ENCODE data around the gene MSLN.

Gene MSLN

GRCh38 chr16:782766-783403 lies 22.4 kb downstream of the MSLN start:
- Histone ChIP-seq H3K27me3 (ENCODE audit: low read depth, low read length) (peaks cover 17% of the 10 kb centered on the region), H3K9ac (ENCODE audit: low read length) (no peak overlapping the region), H3K4me3 (ENCODE audit: low read length) (no peak overlapping the region), H3K4me2 (ENCODE audit: low read length) (no peak overlapping the region), H3K4me1 (ENCODE audit: low read length) (peaks cover 6% of the 10 kb centered on the region), H4K20me1 (ENCODE audit: insufficient read depth, low read length) (no peaks in the 10 kb centered on the region), H3K27ac (ENCODE audit: low read length) (no peak overlapping the region), H3K9me3 (ENCODE audit: insufficient read depth, low read length) (no peaks in the 10 kb centered on the region), H3K79me2 (ENCODE audit: low read length) (peaks cover 11% of the 10 kb centered on the region), H3K36me3 (replicated peaks; ENCODE audit: low read depth, low read length) (no peaks in the 10 kb centered on the region), H2AFZ (ENCODE audit: low read depth, low read length) (no peak overlapping the region)
- no peak for TF ChIP-seq EZH2phosphoT487 (IDR thresholded peaks at IDR 0.05; ENCODE audit: low read depth)
- TF ChIP-seq CTCF (IDR thresholded peaks at IDR 0.05; ENCODE audit: low read depth, low read length), result no peak

- Histone ChIP-seq H3K4me1 (ENCODE audit: low read length) (peaks cover 6% of the 10 kb centered on the region), H3K4me2 (ENCODE audit: low read length) (no peak overlapping the region), H3K4me3 (ENCODE audit: low read length) (no peak overlapping the region), H3K9me3 (ENCODE audit: insufficient read depth, low read length) (no peaks in the 10 kb centered on the region), H3K79me2 (ENCODE audit: low read length) (peaks cover 14% of the 10 kb centered on the region), H3K27ac (ENCODE audit: low read length) (no peak overlapping the region), H3K9ac (ENCODE audit: low read length) (no peak overlapping the region), H3K36me3 (replicated peaks; ENCODE audit: low read depth, low read length) (no peaks in the 10 kb centered on the region), H3K27me3 (ENCODE audit: low read depth, low read length) (peaks cover 11% of the 10 kb centered on the region), H2AFZ (ENCODE audit: low read depth, low read length) (no peak overlapping the region), H4K20me1 (ENCODE audit: insufficient read depth, low read length) (no peaks in the 10 kb centered on the region)
- TF ChIP-seq CTCF (IDR thresholded peaks at IDR 0.05; ENCODE audit: low read depth, low read length) (no peak), EZH2phosphoT487 (IDR thresholded peaks at IDR 0.05; ENCODE audit: low read depth) (no peak)
These were observed 23.0 kb downstream of the MSLN start for GRCh38 chr16:783404-784161.

- Histone ChIP-seq H3K27ac (ENCODE audit: low read length) (no peak overlapping the region), H3K4me3 (ENCODE audit: low read length) (no peak overlapping the region), H3K4me1 (ENCODE audit: low read length) (peaks cover 10% of the 10 kb centered on the region), H3K9me3 (ENCODE audit: insufficient read depth, low read length) (no peaks in the 10 kb centered on the region), H3K79me2 (ENCODE audit: low read length) (peaks cover 23% of the 10 kb centered on the region), H3K9ac (ENCODE audit: low read length) (no peak overlapping the region), H3K4me2 (ENCODE audit: low read length) (no peak overlapping the region), H3K27me3 (ENCODE audit: low read depth, low read length) (peaks cover 6% of the 10 kb centered on the region; the same call in 1 of the 2 replicates), H2AFZ (ENCODE audit: low read depth, low read length) (no peak overlapping the region), H4K20me1 (ENCODE audit: insufficient read depth, low read length) (no peaks in the 10 kb centered on the region), H3K36me3 (replicated peaks; ENCODE audit: low read depth, low read length) (no peaks in the 10 kb centered on the region)
- no peak for TF ChIP-seq EZH2phosphoT487 (IDR thresholded peaks at IDR 0.05; ENCODE audit: low read depth)
- no peak for TF ChIP-seq CTCF (IDR thresholded peaks at IDR 0.05; ENCODE audit: low read depth, low read length)
These were observed 23.9 kb downstream of the MSLN start for GRCh38 chr16:784431-784830.

All from OCI-LY3 (cell line).